Kidney (tissue), 14 donors: ENCODE results near the gene PHLPP2. TPM values are rescaled to one million over a fixed set of nuclear protein-coding genes. Genes with fewer than 3 reads are reported as not detected.

Source experiments
- DNase-seq, 5 donors: peaks; one replicate each; pipeline ENCODE4 v3.0.0-alpha.2; 2013 to 2020
- FAIRE-seq: peaks from 2 replicates; lab custom pipeline; 2012; peaks lifted over from hg19 to GRCh38; lab: Jason Lieb, UNC
- H3K27ac ChIP-seq, 2 donors: one replicate each; pipeline ENCODE4 v1.7.0; 2013; ENCODE audit warnings: low read depth in 2 of 2, low read length in 2 of 2, inconsistent platforms in 1 of 2
- H3K27me3 ChIP-seq: one replicate; pipeline ENCODE4 v1.7.1; 2013; ENCODE audit warnings: low read length, inconsistent platforms; ENCODE audit not compliant: control insufficient read depth, insufficient read depth
- H3K36me3 ChIP-seq, 3 donors: one replicate each; pipeline versions ENCODE4 v1.7.0 to v1.7.1; 2013; ENCODE audit warnings: low read length in 3 of 3, control low read depth in 1 of 3, inconsistent platforms in 1 of 3; ENCODE audit not compliant: insufficient read depth in 3 of 3, control insufficient read depth in 2 of 3
- H3K4me1 ChIP-seq, 3 donors: one replicate each; pipeline versions ENCODE4 v1.7.0 to v1.7.1; 2013; ENCODE audit warnings: low read length in 3 of 3, inconsistent platforms in 1 of 3, low read depth in 1 of 3; ENCODE audit not compliant: control insufficient read depth in 2 of 3, insufficient read depth in 2 of 3
- H3K4me3 ChIP-seq, 3 donors: one replicate each; pipeline versions ENCODE4 v1.7.0 to v1.8.1; 2013; ENCODE audit warnings: low read length in 3 of 3, control low read depth in 1 of 3, inconsistent platforms in 1 of 3
- H3K9ac ChIP-seq, 3 donors: one replicate each; pipeline versions ENCODE4 v1.7.0 to v1.7.1; 2013; ENCODE audit warnings: low read length in 3 of 3, control low read depth in 1 of 3, inconsistent platforms in 1 of 3
- H3K9me3 ChIP-seq, 3 donors: one replicate each; pipeline versions ENCODE4 v1.7.0 to v1.7.1; 2013; ENCODE audit warnings: low read length in 3 of 3, control low read depth in 1 of 3, inconsistent platforms in 1 of 3; ENCODE audit not compliant: control insufficient read depth in 2 of 3, insufficient read depth in 1 of 3
- intact Hi-C: fragments of 100-400 bp; cut with DNase I; formaldehyde crosslinking; loops from one replicate; pipeline ENCODE4 v1.11.1; 2022
- polyA plus RNA-seq: library from polyadenylated mRNA; stranded (reverse); fragments of 350-450 nt; fragmentation: Illumina TruSeq; extraction: RNeasy Lipid Tissue Mini Kit (QIAGEN cat#74804); gene quantifications from one replicate; pipeline ENCODE4 v1.2.3, GENCODE V29; 2014; ENCODE audit warnings: low read depth, low replicate concordance; ENCODE audit not compliant: insufficient read depth
- total RNA-seq: library from RNA; stranded (reverse); fragmentation: NEBNext Ultra II Directional; extraction: Animal tissue kit (Norgen Biotek cat#: 25700); gene quantifications from one replicate; pipeline ENCODE4 v1.2.1, GENCODE V29; 2021
- TF ChIP-seq, protein P1 (sequence below): IDR thresholded peaks from 3 replicates; pipeline ENCODE4 v1.5.1; 2012; ENCODE audit warnings: mild to moderate bottlenecking, moderate library complexity, borderline replicate concordance; ENCODE audit not compliant: insufficient read depth; ENCODE audit errors: extremely low read depth
- donor health status: control.
- donor health status: control.
- donor health status: control.
- donor health status: control.
- donor health status: control.
- donor health status: DM: yes; HTN: yes; CAD: no.
- donor health status: Normal renal cell carcinoma (clear cell type).

Gene PHLPP2
- total and polyA plus RNA-seq, 2 donors from 2014 or later = 2.8 to 7.1 TPM

DNA sequence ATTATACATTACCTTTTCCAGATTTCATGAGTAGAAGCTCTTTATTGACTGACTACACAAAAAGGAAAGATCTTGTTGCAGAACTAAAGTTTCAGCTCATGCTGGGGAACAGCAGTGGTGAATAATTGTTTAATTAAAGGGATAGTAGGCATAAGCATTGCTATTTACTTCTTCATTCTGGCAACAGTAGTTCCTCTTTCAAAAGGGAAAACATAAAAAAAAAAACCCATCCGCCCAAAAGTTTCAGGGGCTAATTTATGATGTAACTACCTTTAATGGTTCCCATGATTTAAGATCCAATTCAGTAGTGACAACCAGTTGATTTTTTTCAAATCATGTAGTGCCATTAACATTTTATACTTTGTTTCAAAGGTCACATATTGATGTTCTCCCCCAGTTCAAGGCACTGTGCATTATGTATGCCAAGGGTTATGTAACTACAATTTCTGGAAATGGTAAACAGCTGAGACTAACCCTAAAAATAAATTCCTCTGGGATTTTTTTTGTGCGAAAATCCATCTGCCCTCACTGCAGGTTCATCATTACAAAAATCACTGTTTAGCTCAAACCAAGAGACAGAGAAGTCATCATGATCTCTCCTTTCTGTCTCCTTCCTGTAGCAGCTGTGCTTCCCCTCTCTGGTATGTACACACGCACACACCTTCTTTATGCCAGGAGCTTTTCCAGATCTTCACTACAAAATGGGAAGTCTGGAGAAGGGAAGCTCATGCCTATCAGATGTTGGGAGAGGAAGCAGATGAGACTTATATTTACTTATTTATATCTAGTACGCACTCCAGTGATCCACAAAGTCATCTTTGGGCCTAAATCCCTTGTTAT lies 2.2 kb upstream of the PHLPP2 start:
- Histone ChIP-seq H3K9ac (no peak overlapping the region), H3K36me3 (peaks cover 0 to 6% (median 5%) of the 10 kb centered on the region in 3 donors), H3K27ac (peak overlapping the region in 1 of 2 donors; percentile 37), H3K9me3 (no peaks in the 10 kb centered on the region), H3K27me3 (no peaks in the 10 kb centered on the region), H3K4me3 (no peak overlapping the region), H3K4me1 (peaks cover 0 to 4% (median 2%) of the 10 kb centered on the region in 3 donors)
- FAIRE-seq (no peak), DNase-seq (no peak)
- TF ChIP-seq, protein P1, sequence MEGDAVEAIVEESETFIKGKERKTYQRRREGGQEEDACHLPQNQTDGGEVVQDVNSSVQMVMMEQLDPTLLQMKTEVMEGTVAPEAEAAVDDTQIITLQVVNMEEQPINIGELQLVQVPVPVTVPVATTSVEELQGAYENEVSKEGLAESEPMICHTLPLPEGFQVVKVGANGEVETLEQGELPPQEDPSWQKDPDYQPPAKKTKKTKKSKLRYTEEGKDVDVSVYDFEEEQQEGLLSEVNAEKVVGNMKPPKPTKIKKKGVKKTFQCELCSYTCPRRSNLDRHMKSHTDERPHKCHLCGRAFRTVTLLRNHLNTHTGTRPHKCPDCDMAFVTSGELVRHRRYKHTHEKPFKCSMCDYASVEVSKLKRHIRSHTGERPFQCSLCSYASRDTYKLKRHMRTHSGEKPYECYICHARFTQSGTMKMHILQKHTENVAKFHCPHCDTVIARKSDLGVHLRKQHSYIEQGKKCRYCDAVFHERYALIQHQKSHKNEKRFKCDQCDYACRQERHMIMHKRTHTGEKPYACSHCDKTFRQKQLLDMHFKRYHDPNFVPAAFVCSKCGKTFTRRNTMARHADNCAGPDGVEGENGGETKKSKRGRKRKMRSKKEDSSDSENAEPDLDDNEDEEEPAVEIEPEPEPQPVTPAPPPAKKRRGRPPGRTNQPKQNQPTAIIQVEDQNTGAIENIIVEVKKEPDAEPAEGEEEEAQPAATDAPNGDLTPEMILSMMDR = no peak
- intact Hi-C loops = no loop called here

DNA sequence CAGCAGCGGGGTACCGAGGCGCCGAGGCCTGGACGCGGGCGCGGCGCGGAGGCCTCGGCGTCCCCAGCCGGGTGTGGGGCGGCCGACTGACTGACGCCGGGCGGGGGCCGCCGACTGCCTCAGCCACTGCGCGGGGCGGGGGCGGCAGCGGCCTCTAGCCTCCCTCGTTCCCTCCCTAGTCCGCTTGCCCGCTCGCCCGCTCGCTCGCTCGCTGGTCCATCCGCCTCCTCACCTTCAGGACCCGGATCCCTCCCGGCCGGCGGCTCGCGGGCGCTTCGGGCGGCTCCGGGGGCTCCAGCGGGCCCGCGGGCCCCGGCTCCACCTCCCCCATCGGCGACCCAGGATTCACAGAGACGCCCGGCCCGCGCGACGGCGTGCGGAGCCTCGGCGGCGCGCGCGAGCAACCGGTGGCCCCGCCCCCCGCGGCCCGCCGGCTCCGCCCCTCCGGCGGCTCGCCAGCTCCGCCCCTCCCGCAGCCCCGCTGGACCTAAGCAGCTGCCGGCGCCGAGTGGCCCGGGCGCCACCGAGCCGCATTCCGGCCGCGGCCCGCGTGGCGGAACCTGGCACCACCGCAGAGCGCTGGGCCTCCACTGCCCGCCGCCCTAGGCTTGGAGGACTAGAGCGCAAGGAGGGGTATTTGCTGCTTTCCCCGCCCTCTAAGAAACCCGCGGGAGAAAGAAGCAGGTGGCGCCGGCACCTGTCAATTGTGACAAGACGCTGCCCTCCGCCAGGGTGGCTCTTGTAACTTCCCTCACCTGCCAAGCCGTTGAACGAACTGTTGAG lies 773 bp downstream of the PHLPP2 start:
- no peak for FAIRE-seq
- H3K36me3 ChIP-seq = no peaks in the 10 kb centered on the region
- H3K9me3 ChIP-seq = no peaks in the 10 kb centered on the region
- H3K9ac ChIP-seq = peak overlapping the region in 1 of 3 donors; percentile 67
- intact Hi-C loops = no loop called here
- TF ChIP-seq, protein P1 = no peak
- H3K27ac ChIP-seq = peak overlapping the region; percentile 71 to 83
- peak overlapping the region; percentile 51 to 81 (median 70) for H3K4me3 ChIP-seq
- peaks cover 0 to 4% (median 0%) of the 10 kb centered on the region in 3 donors for H3K4me1 ChIP-seq
- H3K27me3 ChIP-seq = no peaks in the 10 kb centered on the region
- peak; percentile 81 to 89 (median 86) for DNase-seq

DNA sequence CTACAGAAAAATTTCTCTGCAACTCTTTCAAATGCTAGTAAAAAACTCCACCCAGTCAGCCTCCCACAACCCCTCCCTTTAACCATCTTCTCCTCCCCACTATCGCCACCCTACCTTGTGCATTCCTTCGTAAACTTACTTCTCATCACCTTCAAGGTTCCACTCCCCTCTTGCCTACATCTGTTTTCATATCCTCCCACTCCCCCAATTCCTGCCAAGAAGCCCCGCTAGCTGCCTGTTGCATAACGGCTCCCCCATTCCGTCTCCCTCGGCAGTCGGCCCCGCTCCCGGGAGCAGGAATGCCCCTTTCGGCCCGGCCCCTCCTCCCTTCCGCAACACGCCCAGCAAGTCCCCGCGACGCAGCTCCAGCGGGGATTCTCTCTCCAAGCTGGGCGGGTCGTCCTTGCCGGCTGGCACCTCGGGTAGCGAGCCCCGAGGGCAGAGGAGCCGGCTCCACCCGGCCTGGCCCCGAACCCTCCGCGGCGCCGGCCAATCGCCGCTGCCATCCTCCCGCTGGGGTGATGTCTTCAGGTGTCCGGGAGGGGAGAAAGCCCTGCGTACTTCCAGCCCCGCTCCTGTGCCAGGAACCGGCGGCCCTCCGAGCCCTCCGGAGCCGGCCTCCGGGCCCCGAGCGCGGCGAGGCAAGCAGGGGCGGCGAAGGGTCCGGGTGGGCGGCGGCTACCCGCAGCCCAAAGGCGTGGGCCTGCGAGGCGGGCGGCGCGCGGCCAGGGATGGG lies 1.5 kb downstream of the PHLPP2 start:
- peak overlapping the region; percentile 71 to 83 for H3K27ac ChIP-seq
- DNase-seq = peak; percentile 84 to 89 (median 88)
- no peak for FAIRE-seq
- H3K4me3 ChIP-seq = peak overlapping the region; percentile 76 to 81 (median 80)
- intact Hi-C loops = no loop called here
- H3K9me3 ChIP-seq = no peaks in the 10 kb centered on the region
- H3K36me3 ChIP-seq = no peaks in the 10 kb centered on the region
- H3K27me3 ChIP-seq = no peaks in the 10 kb centered on the region
- TF ChIP-seq, protein P1 = no peak
- H3K4me1 ChIP-seq = peaks cover 0 to 4% (median 0%) of the 10 kb centered on the region in 3 donors
- peak overlapping the region; percentile 17 to 71 (median 24) for H3K9ac ChIP-seq
